Hepatocyte (in vitro differentiated cells): ENCODE measurements around the gene SPACA9. TPM values are rescaled to one million over a fixed set of nuclear protein-coding genes. Genes with fewer than 3 reads are reported as not detected.

Experiments
- DNase-seq: peaks from one replicate; pipeline ENCODE4 v3.0.0-alpha.2; 2016; ENCODE audit warnings: low spot score
- H2AFZ ChIP-seq: fragments of 200-600 bp; sonication (generic); 2 replicates; pipeline ENCODE4 v1.6.0; 2016; ENCODE audit warnings: antibody characterized with exemption, mild to moderate bottlenecking
- H3K27ac ChIP-seq: fragments of 200-600 bp; sonication (generic); 2 replicates; pipeline ENCODE4 v1.5.1; 2016; ENCODE audit warnings: mild to moderate bottlenecking
- H3K27me3 ChIP-seq: fragments of 200-600 bp; sonication (generic); 2 replicates; pipeline ENCODE4 v1.6.1; 2016
- H3K36me3 ChIP-seq: fragments of 200-600 bp; sonication (generic); replicated peaks from 2 replicates; pipeline ENCODE4 v1.5.1; 2016; ENCODE audit warnings: low read depth; ENCODE audit not compliant: insufficient read depth
- H3K4me1 ChIP-seq: fragments of 200-600 bp; sonication (generic); 2 replicates; pipeline ENCODE4 v1.5.1; 2016; ENCODE audit warnings: mild to moderate bottlenecking, moderate library complexity; ENCODE audit not compliant: insufficient read depth
- H3K4me2 ChIP-seq: fragments of 200-600 bp; sonication (generic); 2 replicates; pipeline ENCODE4 v1.6.0; 2016
- H3K4me3 ChIP-seq: fragments of 200-600 bp; sonication (generic); 2 replicates; pipeline ENCODE4 v1.5.1; 2016; ENCODE audit warnings: mild to moderate bottlenecking
- H3K79me2 ChIP-seq: fragments of 200-600 bp; sonication (generic); 2 replicates; pipeline ENCODE4 v1.6.0; 2017; ENCODE audit warnings: mild to moderate bottlenecking
- H3K9me2 ChIP-seq: fragments of 200-600 bp; sonication (generic); replicated peaks from 2 replicates; pipeline ENCODE4 v1.6.0; 2017; ENCODE audit warnings: mild to moderate bottlenecking; ENCODE audit not compliant: insufficient read depth
- H3K9me3 ChIP-seq: fragments of 200-600 bp; sonication (generic); 2 replicates; pipeline ENCODE4 v1.5.1; 2016; ENCODE audit warnings: low read depth, mild to moderate bottlenecking
- H4K20me1 ChIP-seq: fragments of 200-600 bp; sonication (generic); 2 replicates; pipeline ENCODE4 v1.6.0; 2016; ENCODE audit warnings: mild to moderate bottlenecking; ENCODE audit not compliant: insufficient read depth, poor library complexity, severe bottlenecking
- EZH2 ChIP-seq: fragments of 200-600 bp; sonication (generic); IDR thresholded peaks from 2 replicates; pipeline ENCODE4 v1.6.1; 2016; ENCODE audit warnings: antibody characterized with exemption, mild to moderate bottlenecking, borderline replicate concordance
- EZH2phosphoT487 ChIP-seq: fragments of 200-600 bp; sonication (generic); IDR thresholded peaks from one replicate; pipeline ENCODE4 v1.6.1; 2018; ENCODE audit warnings: antibody characterized with exemption, mild to moderate bottlenecking, low read depth, moderate library complexity; ENCODE audit not compliant: unreplicated experiment, severe bottlenecking
- WGBS: methylation state at CpG from one replicate; pipeline ENCODE4 v1.1.6; 2016; ENCODE audit warnings: low lambda C conversion rate; ENCODE audit errors: missing lambda C conversion rate; 5-methylcytosine and 5-hydroxymethylcytosine counted together
- polyA plus RNA-seq: library from polyadenylated mRNA; unstranded; fragments of >200 nt; fragmentation: Nextera tagmentation; extraction: Ambion mirVana; gene quantifications from 2 replicates; pipeline ENCODE4 v1.2.1, GENCODE V29; 2016
- total RNA-seq: library from RNA; depleted of rRNA; stranded (reverse); fragments of >200 nt; gene quantifications from 2 replicates; pipeline ENCODE4 v1.2.3, GENCODE V29; 2014
- TF ChIP-seq, protein P1 (sequence below): fragments of 200-600 bp; sonication (generic); IDR thresholded peaks from 2 replicates; pipeline ENCODE4 v1.5.1; 2016; ENCODE audit warnings: antibody characterized with exemption, mild to moderate bottlenecking; ENCODE audit not compliant: poor library complexity

The SPACA9 gene
- total and polyA plus RNA-seq, 2 experiments from 2014 or later = 1.9 to 3.3 TPM

DNA sequence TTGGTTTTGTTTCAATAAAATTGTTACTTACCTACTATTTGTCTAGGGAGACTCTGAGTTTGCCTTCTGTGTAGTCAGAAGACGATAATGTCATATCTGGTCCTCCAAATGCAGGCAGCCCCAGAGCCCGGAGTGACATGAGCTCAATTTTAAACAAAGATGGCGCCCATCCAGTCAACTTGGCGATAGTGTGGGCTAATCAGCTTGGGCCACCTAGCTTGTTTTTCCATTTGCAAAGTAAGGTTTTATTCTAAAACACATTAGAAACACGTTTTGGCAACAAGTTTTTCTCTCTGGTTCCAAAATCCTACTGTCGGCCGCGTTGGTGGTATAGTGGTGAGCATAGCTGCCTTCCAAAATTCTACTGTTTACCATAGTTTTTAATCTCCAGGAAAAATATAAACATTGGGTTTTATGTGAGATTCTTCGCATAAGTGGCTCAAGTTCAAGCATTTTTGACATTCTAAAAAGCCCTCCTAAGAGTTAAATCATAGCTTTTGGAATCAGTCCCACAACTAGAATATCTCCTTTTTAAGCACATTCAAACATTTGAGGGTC, 52.6 kb downstream of the SPACA9 start:
- Histone ChIP-seq H3K36me3 (no peaks in the 10 kb centered on the region), H4K20me1 (peaks cover 2% of the 10 kb centered on the region), H2AFZ (no peak overlapping the region), H3K4me1 (no peaks in the 10 kb centered on the region), H3K4me3 (no peak overlapping the region), H3K4me2 (no peak overlapping the region), H3K27me3 (no peaks in the 10 kb centered on the region), H3K9me2 (no peaks in the 10 kb centered on the region), H3K79me2 (peaks cover 36% of the 10 kb centered on the region), H3K27ac (no peak overlapping the region), H3K9me3 (no peaks in the 10 kb centered on the region)
- DNase-seq = no peak
- 70% methylated on average over 9 of the region's 9 CpGs for WGBS
- no peak for TF ChIP-seq EZH2phosphoT487
- TF ChIP-seq, protein P1, sequence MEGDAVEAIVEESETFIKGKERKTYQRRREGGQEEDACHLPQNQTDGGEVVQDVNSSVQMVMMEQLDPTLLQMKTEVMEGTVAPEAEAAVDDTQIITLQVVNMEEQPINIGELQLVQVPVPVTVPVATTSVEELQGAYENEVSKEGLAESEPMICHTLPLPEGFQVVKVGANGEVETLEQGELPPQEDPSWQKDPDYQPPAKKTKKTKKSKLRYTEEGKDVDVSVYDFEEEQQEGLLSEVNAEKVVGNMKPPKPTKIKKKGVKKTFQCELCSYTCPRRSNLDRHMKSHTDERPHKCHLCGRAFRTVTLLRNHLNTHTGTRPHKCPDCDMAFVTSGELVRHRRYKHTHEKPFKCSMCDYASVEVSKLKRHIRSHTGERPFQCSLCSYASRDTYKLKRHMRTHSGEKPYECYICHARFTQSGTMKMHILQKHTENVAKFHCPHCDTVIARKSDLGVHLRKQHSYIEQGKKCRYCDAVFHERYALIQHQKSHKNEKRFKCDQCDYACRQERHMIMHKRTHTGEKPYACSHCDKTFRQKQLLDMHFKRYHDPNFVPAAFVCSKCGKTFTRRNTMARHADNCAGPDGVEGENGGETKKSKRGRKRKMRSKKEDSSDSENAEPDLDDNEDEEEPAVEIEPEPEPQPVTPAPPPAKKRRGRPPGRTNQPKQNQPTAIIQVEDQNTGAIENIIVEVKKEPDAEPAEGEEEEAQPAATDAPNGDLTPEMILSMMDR = no peak
- no peak for TF ChIP-seq EZH2

DNA sequence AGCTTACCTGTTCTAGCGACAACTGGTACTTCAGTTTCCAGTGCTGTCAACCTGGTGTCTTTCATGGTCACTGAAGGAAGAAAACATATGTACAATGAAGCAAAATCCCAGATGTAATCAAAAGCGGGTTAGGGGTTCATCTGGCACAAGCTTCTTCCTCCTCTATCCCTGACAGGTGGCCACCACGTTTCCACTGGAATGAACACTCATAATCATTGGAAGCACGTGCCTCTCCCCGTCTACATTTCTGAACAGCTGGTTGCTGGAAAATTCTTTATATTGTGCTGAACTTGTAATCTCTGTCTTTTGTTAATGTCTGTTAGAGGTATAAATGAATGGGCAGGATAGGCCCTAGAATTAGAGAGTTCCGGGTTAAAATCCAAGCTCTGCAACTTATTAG, 56.3 kb downstream of the SPACA9 start:
- Histone ChIP-seq H3K36me3 (no peaks in the 10 kb centered on the region), H3K27ac (no peak overlapping the region), H3K4me3 (no peak overlapping the region), H3K9me2 (no peaks in the 10 kb centered on the region), H3K79me2 (peaks cover 74% of the 10 kb centered on the region), H3K4me2 (no peak overlapping the region), H3K4me1 (no peaks in the 10 kb centered on the region), H4K20me1 (peaks cover 5% of the 10 kb centered on the region), H3K27me3 (no peaks in the 10 kb centered on the region), H3K9me3 (no peaks in the 10 kb centered on the region), H2AFZ (no peak overlapping the region)
- WGBS = 90% methylated on average over 6 of the region's 6 CpGs
- DNase-seq = no peak
- TF ChIP-seq EZH2phosphoT487 (no peak), EZH2 (no peak)
- TF ChIP-seq, protein P1 = no peak

DNA sequence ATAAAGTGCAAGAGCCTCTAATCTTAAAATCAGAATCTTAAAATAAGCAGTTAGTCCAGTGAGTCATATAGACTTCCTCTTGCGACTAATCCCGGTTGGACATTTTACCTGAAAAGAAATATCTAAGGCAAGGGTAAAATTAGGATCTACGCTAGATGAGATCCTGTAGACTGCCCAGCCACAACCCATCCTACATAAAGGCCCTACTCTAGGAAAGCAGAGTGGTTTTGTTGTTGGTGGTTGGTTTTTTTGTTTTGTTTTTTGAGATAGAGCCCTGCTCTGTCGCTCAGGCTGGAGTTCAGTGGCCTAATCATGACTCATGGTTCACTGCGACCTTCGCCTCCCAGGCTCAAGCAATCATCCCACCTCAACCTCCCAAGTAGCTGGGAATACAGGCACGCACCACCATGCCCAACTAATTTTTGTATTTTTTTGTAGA, 58.8 kb downstream of the SPACA9 start:
- TF ChIP-seq EZH2 (no peak), EZH2phosphoT487 (no peak)
- TF ChIP-seq, protein P1 = no peak
- Histone ChIP-seq H4K20me1 (peaks cover 9% of the 10 kb centered on the region), H3K4me2 (no peak overlapping the region), H3K36me3 (no peaks in the 10 kb centered on the region), H3K27me3 (no peaks in the 10 kb centered on the region), H3K9me2 (no peaks in the 10 kb centered on the region), H3K27ac (no peak overlapping the region), H3K79me2 (peaks cover 92% of the 10 kb centered on the region), H3K4me3 (no peak overlapping the region), H3K9me3 (no peaks in the 10 kb centered on the region), H3K4me1 (peaks cover 2% of the 10 kb centered on the region), H2AFZ (no peak overlapping the region)
- no peak for DNase-seq
- WGBS = 92% methylated on average over 7 of the region's 7 CpGs
